Keratinocyte (primary cell): ENCODE measurements around the gene SLC44A5. TPM values are rescaled to one million over a fixed set of nuclear protein-coding genes. Genes with fewer than 3 reads are reported as not detected.

Experiments used
- DNase-seq: peaks from one replicate; pipeline ENCODE4 v3.0.0-alpha.2; 2011; ENCODE audit warnings: low read depth, missing footprints, low spot score
- FAIRE-seq: peaks from 2 replicates; lab custom pipeline; 2011; peaks lifted over from hg19 to GRCh38; lab: Jason Lieb, UNC
- H2AFZ ChIP-seq: 2 replicates; pipeline ENCODE4 v1.6.0; 2012; ENCODE audit warnings: low read length, control low read depth, inconsistent platforms; ENCODE audit not compliant: control insufficient read depth
- H3K27ac ChIP-seq: 2 replicates; pipeline ENCODE4 v1.5.1; 2011; ENCODE audit warnings: low read length; ENCODE audit not compliant: control insufficient read depth, insufficient read depth
- H3K27me3 ChIP-seq: 3 replicates; pipeline ENCODE4 v1.6.0; 2011; ENCODE audit warnings: low read length; ENCODE audit not compliant: control insufficient read depth, insufficient read depth; ENCODE audit errors: extremely low read depth
- H3K36me3 ChIP-seq, 2 experiments: 2 replicates in 1 of 2; 3 replicates in 1 of 2; pipeline ENCODE4 v1.5.1; 2011; ENCODE audit warnings: low read length in 2 of 2, mild to moderate bottlenecking in 1 of 2; ENCODE audit not compliant: control insufficient read depth in 2 of 2, insufficient read depth in 2 of 2; ENCODE audit errors: extremely low read depth in 1 of 2
- H3K4me1 ChIP-seq: 3 replicates; pipeline ENCODE4 v1.5.1; 2011; ENCODE audit warnings: low read length; ENCODE audit not compliant: control insufficient read depth, insufficient read depth; ENCODE audit errors: extremely low read depth
- H3K4me2 ChIP-seq: 3 replicates; pipeline ENCODE4 v1.6.0; 2011; ENCODE audit warnings: low read depth, low read length; ENCODE audit not compliant: control insufficient read depth, insufficient read depth; ENCODE audit errors: extremely low read depth
- H3K4me3 ChIP-seq, 3 experiments: fragments of 200-600 bp in 1 of 3; sonication (generic) in 1 of 3; 2 replicates in 2 of 3; 3 replicates in 1 of 3; pipeline ENCODE4 v1.5.1; 2011 to 2016; ENCODE audit warnings: low read length in 3 of 3, mild to moderate bottlenecking in 3 of 3, control low read depth in 2 of 3, inconsistent platforms in 1 of 3, low read depth in 1 of 3, mixed read lengths in 1 of 3, mixed run types in 1 of 3, moderate library complexity in 1 of 3; ENCODE audit not compliant: control insufficient read depth in 2 of 3, insufficient read depth in 2 of 3; ENCODE audit errors: extremely low read depth in 1 of 3
- H3K79me2 ChIP-seq: 2 replicates; pipeline ENCODE4 v1.6.0; 2012; ENCODE audit warnings: low read length; ENCODE audit not compliant: control insufficient read depth, insufficient read depth
- H3K9ac ChIP-seq: 3 replicates; pipeline ENCODE4 v1.6.0; 2011; ENCODE audit warnings: low read length; ENCODE audit not compliant: control insufficient read depth, insufficient read depth; ENCODE audit errors: extremely low read depth
- H3K9me1 ChIP-seq: 3 replicates; pipeline ENCODE4 v1.6.0; 2011; ENCODE audit warnings: low read length; ENCODE audit not compliant: control insufficient read depth, insufficient read depth; ENCODE audit errors: extremely low read depth
- H3K9me3 ChIP-seq: 2 replicates; pipeline ENCODE4 v1.5.1; 2012; ENCODE audit warnings: low read depth, low read length; ENCODE audit not compliant: control insufficient read depth
- H4K20me1 ChIP-seq: 3 replicates; pipeline ENCODE4 v1.6.0; 2011; ENCODE audit warnings: low read length; ENCODE audit not compliant: control insufficient read depth, insufficient read depth; ENCODE audit errors: extremely low read depth
- CTCF ChIP-seq, 3 experiments: IDR thresholded peaks in 1 of 3; conservative IDR thresholded peaks in 1 of 3; optimal IDR thresholded peaks in 1 of 3; 2 replicates in 2 of 3; 3 replicates in 1 of 3; pipeline versions ENCODE3 to v1.5.1; 2011; ENCODE audit warnings: low read length in 3 of 3, mild to moderate bottlenecking in 3 of 3, moderate library complexity in 2 of 3, control low read depth in 1 of 3, inconsistent platforms in 1 of 3; ENCODE audit not compliant: insufficient read depth in 2 of 3; ENCODE audit errors: extremely low read depth in 1 of 3
- EZH2 ChIP-seq: IDR thresholded peaks from one replicate; pipeline ENCODE4 v1.6.1; 2012; ENCODE audit warnings: inconsistent platforms, mild to moderate bottlenecking, low read length, moderate library complexity
- dilution Hi-C: fragments of 300-500 bp; cut with MboI; formaldehyde crosslinking; loops from one replicate; pipeline ENCODE4 v1.7.0; 2020; ENCODE audit warnings: low sequenced_read_pairs; ENCODE audit not compliant: extremely low pct_ligation_motif_present
- polyA plus RNA-seq, 5 experiments: library from polyadenylated mRNA; depleted of rRNA in 3 of 5; stranded (reverse) in 3 of 5; stranded (forward) in 1 of 5; unstranded in 1 of 5; fragments of >200 nt; gene quantifications; 1 replicate in 1 of 5; 2 replicates in 3 of 5; 3 replicates in 1 of 5; pipeline versions ENCODE4 v1.2.1 to v1.2.3, GENCODE V29; 2011 to 2012; ENCODE audit warnings: missing spikeins in 2 of 5, low read depth in 1 of 5, low replicate concordance in 1 of 5

SLC44A5 gene
- polyA plus RNA-seq, 1 donor (not counting 4 experiments of a cell fraction or from before 2014, with no cell fraction given), result 0.72 TPM

GRCh38 chr1:75614399-75614756, 3.5 kb upstream of the SLC44A5 start:
- dilution Hi-C loops, result no loop called here
- H3K4me2 ChIP-seq, result no peak overlapping the region
- TF ChIP-seq EZH2, result no peak
- no peak for TF ChIP-seq CTCF (optimal IDR thresholded peaks at IDR 0.05 in 1 of 3, IDR thresholded peaks at IDR 0.05 in 1 of 3, conservative IDR thresholded peaks at IDR 0.05 in 1 of 3; ENCODE audit: extremely low read depth in 1 of 3, insufficient read depth in 2 of 3, low read length in 3 of 3)
- H3K4me3 ChIP-seq, result peak overlapping the region in 1 of 3 experiments; percentile 11
- no peaks in the 10 kb centered on the region for H3K9me3 ChIP-seq
- H3K27me3 ChIP-seq, result peaks cover 37% of the 10 kb centered on the region
- no peaks in the 10 kb centered on the region for H3K9me1 ChIP-seq
- no peaks in the 10 kb centered on the region for H4K20me1 ChIP-seq
- no peak overlapping the region for H2AFZ ChIP-seq
- FAIRE-seq (no peak), DNase-seq (no peak)
- no peak overlapping the region for H3K9ac ChIP-seq
- no peaks in the 10 kb centered on the region for H3K36me3 ChIP-seq
- H3K27ac ChIP-seq, result no peak overlapping the region
- H3K79me2 ChIP-seq, result no peaks in the 10 kb centered on the region
- H3K4me1 ChIP-seq, result no peaks in the 10 kb centered on the region

- dilution Hi-C loops, result no loop called here
- Histone ChIP-seq H2AFZ (no peak overlapping the region), H3K9ac (no peak overlapping the region), H3K79me2 (no peaks in the 10 kb centered on the region), H3K9me1 (no peaks in the 10 kb centered on the region), H3K4me1 (no peaks in the 10 kb centered on the region), H3K4me3 (no peak overlapping the region), H3K4me2 (no peak overlapping the region), H3K27ac (no peak overlapping the region), H3K9me3 (no peaks in the 10 kb centered on the region), H4K20me1 (no peaks in the 10 kb centered on the region), H3K27me3 (peaks cover 37% of the 10 kb centered on the region), H3K36me3 (no peaks in the 10 kb centered on the region)
- no peak for FAIRE-seq
- DNase-seq, result no peak
- TF ChIP-seq EZH2 (no peak), CTCF (optimal IDR thresholded peaks at IDR 0.05 in 1 of 3, IDR thresholded peaks at IDR 0.05 in 1 of 3, conservative IDR thresholded peaks at IDR 0.05 in 1 of 3; ENCODE audit: extremely low read depth in 1 of 3, insufficient read depth in 2 of 3, low read length in 3 of 3) (no peak)
Observed at GRCh38 chr1:75613916-75614315, 3.0 kb upstream of the SLC44A5 start.
